ENCODE results near the gene HOXD11.

The HOXD11 gene

DNA sequence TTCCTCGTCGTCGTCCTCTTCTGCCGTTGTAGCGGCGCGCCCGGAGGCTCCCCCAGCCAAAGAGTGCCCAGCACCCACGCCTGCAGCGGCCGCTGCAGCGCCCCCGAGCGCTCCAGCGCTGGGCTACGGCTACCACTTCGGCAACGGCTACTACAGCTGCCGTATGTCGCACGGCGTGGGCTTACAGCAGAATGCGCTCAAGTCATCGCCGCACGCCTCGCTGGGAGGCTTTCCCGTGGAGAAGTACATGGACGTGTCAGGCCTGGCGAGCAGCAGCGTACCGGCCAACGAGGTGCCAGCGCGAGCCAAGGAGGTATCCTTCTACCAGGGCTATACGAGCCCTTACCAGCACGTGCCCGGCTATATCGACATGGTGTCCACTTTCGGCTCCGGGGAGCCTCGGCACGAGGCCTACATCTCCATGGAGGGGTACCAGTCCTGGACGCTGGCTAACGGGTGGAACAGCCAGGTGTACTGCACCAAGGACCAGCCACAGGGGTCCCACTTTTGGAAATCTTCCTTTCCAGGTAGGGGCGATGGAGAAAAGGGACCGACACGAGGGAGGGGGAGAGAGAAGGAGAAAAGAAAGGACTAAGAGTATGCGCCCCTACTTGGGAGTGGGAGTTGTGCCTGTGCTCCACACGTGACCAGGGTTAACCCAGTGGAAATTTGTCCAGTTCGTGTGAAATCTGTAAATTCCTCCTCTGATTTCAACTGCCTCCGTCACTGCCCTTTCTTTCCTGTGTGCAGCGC, 13.8 kb upstream of the HOXD11 start:
- no peak for DNase-seq (ENCODE audit: low read depth in 4 of 4, low spot score in 1 of 4)

DNA sequence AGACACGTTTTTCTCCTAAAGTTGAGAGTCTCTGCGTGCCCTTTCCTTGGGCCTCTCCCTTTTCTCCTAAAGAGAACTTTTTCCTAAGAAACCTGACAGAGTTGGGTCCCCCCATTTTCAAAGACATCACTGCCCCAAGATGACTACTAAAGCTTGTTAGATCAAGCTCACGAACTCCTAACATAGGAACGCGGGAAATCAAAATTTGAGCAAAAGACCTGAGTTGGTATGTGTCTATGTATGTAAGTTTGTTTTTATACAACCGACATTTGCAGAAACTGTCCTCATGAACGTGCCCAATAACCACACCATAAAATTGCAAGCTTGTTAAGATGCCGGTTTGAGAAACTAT, 13.2 kb upstream of the HOXD11 start:
- no peak for DNase-seq (ENCODE audit: low read depth in 4 of 4, low spot score in 1 of 4)

DNA sequence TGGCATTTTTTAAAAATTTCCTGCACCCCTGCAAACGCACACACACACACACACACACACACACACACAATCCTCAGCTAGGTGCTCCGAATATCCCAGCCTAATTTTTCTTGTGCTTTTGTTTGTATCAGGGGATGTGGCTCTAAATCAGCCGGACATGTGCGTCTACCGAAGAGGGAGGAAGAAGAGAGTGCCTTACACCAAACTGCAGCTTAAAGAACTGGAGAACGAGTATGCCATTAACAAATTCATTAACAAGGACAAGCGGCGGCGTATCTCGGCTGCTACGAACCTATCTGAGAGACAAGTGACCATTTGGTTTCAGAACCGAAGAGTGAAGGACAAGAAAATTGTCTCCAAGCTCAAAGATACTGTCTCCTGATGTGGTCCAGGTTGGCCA, 12.7 kb upstream of the HOXD11 start:
- no peak for DNase-seq (ENCODE audit: low read depth in 4 of 4, low spot score in 1 of 4)

DNA sequence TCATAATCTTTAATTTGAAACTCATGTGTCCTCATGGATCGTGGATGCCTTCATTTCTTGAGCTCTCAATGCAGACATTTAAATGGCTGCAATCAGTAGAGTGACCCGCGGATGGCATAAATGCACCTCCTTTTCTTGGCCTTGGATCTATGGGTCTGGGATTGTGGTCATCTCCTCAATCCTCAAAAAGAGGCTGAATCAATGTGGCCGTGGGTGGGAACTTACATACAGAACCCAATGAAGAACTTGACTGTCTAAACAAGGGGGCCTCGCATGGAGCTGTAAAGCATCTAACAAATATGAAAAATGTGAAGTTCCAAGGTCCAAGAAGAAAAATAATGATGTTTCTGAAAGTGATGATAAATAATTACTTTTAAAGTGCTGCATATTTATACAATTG, 11.7 kb upstream of the HOXD11 start:
- DNase-seq (ENCODE audit: low read depth in 4 of 4, low spot score in 1 of 4): no peak

DNA sequence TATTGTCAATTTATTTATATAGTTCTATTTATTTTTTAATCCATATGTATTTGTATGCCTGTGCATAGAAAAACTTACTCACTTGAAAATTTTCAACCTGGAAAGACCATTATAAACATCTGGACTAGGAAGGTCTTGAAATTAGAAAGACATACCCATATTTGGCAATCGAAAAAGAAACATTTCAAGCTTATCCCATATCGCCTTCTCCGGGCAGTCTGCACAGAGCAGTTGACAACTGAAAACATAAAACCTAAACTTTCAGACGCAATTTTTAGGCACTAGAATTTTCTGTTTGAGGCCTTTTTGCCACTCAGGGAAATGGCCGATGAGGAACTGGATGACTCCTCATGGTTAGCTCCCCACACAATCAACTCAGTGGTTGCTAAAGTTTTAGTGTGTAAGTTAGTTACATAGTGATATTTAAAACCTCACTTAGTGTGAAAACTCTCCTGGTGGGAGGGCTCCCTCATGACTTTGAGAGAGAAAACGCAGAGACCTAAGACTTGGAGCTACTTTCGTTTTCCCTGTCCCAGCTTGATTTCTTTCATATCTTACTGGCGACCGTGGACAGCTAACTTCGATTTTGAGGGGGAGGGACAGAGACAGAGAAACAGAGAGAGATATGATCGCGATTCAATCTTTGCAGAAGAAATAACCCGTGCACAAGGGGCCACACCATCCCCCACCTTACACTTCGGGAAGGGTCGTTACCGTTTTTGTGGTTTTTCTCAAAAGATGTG, 10.7 kb upstream of the HOXD11 start:
- DNase-seq (ENCODE audit: low read depth in 4 of 4, low spot score in 1 of 4): no peak

DNA sequence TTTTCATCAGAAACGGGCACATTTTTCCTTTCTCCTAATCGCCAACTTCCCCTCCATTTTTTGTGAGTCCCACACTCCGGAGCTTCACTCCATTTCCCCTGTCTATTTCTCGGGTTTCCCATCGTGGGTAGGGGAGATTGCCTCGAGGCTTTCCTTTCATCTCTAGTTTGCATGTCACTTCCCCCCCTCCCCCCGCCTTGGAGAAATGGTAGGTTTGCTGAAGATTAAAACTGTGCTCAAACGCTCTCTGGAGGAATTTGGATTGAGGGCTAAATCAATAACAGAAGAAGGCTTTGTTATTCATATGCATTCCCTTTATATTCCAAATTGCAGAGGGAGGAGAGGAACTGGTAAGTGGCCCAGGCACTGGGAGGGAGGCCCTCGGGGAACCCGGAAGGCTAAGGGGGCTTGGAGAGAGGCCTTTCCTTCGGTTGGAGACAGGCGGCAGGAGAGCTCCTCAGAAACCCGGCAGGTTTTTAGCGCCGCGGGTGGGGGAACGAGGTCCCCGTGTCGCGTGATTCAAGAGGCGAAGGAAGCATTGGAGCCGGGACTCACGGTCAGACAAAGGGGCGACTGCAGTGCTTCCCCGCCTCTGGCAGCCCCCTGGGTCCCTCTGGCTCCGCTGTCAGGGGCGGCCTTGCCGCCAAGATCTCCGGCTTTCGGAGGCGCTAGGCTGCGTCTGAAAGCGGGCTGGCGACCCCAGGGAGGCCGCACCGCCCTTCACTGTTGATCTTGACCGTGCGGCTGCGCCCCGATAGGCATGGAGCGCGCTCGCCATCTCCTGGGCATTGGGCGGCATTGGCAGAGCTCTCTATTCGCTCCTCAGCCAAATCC, 9.9 kb upstream of the HOXD11 start:
- peak in 3 of 4 experiments; percentile 25 to 37 (median 35) for DNase-seq (ENCODE audit: low read depth in 4 of 4, low spot score in 1 of 4)

DNA sequence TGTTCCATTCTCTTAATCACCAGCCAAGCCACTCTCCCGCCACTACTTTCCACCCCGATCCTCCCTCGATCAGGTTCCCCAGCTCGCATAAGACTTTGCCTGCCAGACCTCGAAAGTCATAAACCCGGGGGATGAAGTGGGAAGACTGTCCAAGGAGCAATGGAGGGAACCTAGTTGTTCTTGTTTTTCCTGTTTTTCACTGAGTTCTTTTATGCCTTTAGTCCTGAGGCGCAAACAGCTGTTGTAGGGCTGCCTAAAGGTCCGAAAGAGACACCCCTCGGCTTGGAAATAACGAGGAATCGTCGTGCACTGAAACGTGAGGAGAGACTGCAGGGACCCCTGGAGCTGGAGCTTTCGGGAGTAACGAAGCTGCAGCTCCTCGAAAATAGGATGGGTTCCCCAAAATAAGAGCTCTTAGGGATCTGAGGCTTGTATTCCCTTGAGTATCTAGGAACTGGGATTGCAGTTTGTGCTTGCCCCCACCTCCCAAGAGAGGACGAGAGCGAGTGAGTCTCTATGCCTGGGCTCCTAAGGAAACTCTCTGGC, 9.2 kb upstream of the HOXD11 start:
- DNase-seq (ENCODE audit: low read depth in 4 of 4, low spot score in 1 of 4): no peak

DNA sequence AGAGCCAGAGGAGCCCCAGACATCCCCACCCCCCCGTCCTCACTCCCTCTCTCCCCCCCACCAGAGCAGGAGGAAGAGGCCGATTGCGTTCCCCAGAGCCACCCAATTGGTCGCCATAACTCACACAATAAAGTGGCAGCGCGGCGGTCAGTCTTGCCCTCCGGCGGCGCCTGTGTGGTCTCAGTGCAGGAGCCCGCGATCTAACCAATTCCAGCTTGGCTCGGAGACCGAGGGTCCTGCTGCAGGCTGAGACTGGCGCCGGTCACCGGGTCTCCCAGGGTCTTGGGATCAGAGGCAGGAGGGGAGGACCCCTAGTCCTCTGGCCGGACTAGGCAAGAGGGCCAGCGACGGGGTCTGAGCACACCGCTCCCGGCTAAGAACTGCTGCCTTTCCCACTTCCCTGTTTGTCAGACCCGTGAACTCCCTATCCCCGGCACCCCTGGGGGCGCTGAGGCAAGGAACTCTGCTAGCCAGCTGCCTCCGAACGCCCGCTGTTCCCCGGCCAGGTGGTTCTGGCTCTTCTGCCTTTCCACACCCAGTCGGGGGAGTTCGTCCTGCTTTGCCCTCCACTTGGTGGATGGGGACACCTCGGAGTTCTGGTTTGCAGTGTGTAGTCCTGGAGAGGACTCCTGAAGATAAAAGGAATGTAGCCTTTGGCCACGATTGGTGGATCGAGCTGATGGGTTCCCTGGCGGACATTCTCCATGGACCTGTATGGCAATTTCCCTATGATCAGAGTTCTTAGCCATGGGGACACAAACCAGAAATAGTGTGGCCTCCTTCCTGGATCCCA, 8.5 kb upstream of the HOXD11 start:
- no peak for DNase-seq (ENCODE audit: low read depth in 4 of 4, low spot score in 1 of 4)

DNA sequence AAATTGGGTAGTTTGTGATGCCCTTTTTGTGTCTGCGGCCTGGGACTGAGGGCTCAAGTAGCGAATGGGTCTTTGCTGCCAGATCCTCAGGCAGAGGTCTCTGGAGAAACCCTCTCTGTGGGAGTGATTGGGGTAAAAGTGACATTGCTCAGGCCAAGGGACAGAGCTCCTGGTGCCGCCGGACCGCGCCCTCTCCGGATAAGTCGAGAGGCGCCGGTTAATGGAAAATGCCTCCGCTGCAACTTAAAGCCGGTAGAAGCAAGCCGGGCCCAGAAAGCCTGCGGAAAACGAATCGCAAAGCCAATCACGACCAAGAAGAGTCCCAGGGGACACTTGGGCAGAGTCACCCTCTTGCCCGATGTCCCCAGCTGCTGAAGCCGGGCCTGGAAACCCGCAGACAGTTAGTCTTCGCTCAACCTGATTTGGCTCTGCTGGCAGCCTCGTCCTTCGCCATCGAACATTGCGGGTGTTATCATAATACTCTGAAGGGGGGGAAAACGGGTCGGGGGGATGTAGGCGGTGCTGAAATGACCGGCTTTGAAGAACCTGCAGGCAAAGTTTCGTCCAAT, 7.8 kb upstream of the HOXD11 start:
- no peak for DNase-seq (ENCODE audit: low read depth in 4 of 4, low spot score in 1 of 4)

DNA sequence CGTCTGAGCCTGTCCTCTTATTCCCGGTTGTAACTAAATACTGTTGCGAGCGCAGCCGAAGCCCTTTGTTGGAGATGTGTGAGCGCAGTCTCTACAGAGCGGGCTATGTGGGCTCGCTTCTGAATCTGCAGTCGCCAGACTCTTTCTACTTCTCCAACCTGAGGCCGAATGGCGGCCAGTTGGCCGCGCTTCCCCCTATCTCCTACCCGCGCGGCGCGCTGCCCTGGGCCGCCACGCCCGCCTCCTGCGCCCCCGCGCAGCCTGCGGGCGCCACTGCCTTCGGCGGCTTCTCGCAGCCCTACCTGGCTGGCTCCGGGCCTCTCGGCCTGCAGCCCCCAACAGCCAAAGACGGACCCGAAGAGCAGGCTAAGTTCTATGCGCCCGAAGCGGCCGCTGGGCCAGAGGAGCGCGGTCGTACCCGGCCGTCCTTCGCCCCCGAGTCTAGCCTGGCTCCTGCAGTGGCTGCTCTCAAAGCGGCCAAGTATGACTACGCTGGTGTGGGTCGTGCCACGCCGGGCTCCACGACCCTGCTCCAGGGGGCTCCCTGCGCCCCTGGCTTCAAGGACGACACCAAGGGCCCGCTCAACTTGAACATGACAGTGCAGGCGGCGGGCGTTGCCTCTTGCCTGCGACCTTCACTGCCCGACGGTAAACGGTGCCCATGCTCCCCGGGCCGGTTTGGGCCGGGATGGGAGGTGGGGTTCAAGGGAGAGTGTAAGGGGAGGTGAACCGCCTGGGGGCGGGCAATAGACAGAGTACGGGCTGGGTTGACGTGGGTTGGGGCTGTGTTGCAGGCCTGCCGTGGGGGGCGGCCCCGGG, 7.1 kb upstream of the HOXD11 start, which contains the start of gene HOXD12:
Gene HOXD12 (plus strand): TSS at position 68 of the 819 bp plus-strand sequence. CDS start 7 bp downstream, at position 75.
- no peak for DNase-seq (ENCODE audit: low read depth in 4 of 4, low spot score in 1 of 4)

DNA sequence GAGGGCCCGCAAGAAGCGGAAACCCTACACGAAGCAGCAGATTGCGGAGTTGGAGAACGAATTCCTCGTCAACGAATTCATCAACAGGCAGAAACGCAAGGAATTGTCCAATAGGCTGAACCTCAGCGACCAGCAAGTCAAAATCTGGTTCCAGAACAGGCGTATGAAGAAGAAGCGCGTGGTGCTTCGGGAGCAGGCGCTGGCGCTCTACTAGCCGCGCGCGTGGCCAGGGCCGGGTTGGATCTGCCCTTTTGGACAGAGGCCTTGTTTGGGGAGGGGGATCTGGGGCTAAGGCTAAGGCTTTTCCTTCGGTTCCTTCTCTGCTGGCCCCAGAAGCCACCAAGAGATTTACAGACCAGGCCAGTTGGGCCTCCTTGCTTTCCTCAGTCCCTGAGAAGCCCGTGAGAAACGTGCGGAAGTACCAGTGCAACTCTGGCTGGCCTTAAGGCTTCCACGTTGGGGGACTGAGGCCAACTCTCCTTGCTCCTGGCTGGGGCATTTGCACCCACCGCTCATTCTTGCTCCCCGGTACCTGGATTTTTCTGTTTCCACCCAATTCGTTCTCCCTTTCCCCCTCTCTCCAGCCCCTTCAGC, 6.4 kb upstream of the HOXD11 start:
- DNase-seq (ENCODE audit: low read depth in 4 of 4, low spot score in 1 of 4): no peak

DNA sequence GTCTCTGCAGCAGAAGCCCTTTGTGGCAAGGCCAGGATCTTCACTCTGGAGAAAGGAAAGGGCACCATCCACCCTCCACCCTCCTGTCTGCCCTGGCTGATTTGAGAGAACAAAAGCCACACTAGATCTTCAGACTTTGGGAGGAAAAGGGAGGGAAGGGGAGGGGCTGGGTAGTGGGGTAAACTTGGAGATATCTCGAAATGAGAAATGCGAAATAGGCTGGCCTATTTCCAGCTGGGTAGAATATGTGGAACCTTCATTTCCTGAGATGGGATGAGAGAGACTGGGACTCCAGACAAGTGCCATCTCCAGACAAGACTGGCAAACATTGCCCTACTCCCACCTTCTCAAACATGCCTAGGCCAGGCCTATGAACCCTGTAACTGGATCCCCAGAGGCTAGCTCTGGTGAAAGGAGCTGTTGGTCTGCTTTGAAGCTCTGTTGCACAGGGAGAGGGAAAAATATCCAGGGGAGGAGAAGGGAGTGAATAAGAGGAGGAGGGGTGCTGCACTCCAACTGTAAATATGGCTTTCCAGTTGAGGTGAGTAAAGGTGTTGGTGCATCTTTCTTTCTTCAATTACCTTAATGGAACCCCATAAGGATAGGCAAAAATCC, 5.8 kb upstream of the HOXD11 start:
- no peak for DNase-seq (ENCODE audit: low read depth in 4 of 4, low spot score in 1 of 4)

DNA sequence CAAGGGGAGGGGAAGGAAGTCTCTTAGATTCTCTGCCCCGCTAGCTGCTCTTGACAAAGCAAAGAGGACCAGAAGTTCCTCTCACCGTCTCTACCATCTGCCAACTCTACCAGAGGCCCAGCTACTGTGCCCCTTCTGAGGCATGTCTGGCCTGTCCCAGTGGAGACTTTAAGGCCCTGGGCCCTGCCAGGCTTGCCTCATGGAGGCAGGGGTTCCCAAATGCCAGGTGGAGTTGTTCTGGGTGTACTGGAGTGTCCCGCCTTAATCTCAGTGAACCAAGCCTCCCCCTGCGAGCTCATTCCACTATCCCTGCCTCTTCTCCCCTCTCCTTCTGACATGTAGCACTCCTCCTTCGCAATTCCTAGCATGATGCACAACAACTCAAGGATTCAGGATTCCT, 5.2 kb upstream of the HOXD11 start:
- DNase-seq (ENCODE audit: low read depth in 4 of 4, low spot score in 1 of 4): no peak

DNA sequence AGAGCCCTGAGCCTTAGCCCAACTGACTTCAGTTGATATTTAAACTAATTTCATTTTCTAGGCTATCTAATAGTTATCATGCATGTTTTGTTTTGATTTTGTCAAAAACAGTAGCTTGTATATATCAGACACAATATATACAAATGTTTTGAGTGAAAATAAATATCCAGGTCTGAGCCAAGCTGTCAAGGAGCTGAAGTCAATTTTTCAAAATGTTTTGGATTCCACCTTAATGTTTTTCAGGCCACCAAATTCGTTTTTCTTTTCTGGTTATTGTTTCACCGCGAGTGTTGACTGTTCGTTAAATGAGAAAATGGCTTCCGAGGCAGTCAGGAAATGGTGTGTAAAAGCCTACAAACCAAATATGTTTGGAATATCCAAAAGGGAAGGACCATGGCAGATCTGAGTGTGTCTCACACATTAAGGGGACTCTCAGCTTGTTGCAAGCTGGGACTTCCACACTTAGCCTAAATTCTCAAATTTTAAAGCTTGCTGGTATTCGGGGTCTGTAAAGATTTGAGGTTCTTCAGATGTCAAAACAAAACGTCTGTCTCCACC, 4.7 kb upstream of the HOXD11 start:
- DNase-seq (ENCODE audit: low read depth in 4 of 4, low spot score in 1 of 4): no peak

DNA sequence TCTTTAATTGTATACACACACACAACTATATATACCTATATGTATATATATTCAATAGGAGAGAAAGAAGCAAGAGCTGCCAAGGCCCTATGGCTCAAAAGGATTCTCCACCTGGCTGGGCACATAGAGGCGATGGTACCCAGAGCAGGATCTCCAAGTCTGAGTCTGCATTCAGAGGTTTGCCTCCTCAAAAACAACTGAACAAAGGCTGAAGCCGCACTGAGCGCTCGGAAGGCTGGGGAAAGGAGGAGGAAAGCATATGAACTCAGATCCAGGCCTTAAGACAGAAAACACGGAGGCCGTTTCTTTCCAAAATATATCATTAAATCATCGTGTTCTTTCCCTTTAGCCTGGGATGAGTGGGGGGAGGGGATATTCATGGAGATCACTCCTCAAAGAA, 3.9 kb upstream of the HOXD11 start:
- no peak for DNase-seq (ENCODE audit: low read depth in 4 of 4, low spot score in 1 of 4)

DNA sequence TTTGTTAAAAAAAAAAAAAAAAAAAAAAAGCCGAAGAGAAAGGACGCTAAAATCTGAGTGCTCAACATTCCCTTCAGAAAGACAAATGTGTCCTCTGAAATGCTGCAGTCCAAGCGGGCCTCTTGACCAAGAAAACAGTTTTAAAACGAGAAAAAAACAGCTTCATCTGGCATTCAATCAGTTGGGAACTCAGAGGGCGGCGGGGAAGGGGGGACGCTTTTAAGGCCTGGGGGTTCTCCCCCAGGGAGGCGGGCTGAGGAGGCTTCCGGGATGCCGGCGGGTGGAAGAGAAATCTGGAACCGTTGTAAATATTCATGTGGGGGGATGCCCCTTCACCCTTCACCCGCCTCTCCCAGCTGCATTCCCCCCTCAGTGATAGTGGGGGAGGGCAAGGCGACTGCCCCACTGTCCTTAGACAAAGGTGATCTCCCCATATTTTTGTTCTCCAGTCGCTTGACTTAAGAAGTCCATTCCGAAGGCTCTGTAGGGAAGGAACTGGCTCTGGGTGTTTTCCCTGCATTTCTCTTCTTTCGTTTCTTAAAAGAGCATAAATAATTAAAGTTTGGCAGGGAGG, 3.3 kb upstream of the HOXD11 start:
- DNase-seq (ENCODE audit: low read depth in 4 of 4, low spot score in 1 of 4): no peak

DNA sequence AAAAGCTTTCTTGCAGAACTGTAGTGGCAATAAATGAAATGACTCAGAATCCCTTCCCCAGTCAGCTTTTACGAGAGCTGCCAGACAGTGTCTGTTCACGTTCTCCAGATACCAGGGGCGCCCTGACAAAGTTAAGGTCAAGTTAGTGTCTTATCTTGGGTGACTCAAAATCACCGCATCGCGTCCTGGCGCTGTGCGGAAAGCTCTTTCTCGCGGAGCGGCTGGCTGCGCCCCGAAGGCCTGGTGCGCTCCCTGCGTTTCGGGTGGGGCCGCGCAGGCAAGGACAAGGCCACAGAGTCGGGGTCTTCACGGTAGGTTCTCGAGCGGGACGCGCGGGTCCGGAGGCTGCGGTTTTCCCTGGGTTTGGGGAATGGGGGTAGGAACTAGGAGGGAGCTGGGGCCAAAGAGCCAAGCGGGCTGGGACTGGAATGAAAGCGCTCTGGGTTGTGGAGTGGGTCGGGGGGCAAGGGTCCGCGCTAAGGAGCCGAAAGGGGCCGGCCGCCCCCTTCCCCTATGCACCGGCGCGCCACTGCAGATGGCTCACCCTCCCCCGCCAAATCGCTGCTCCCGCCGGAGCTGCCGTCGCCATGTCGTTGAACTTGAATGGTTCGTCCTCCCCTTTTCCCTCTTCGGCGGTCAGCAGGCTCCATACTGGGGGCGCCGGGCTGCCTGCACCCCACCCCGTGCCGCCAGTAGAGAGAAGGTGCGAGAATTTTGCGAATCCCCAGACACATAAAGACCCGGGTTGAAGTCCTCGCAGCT, 2.6 kb upstream of the HOXD11 start:
- DNase-seq (ENCODE audit: low read depth in 4 of 4, low spot score in 1 of 4): no peak

Data from stimulated activated CD4-positive, alpha-beta T cell treated with anti-CD3 and anti-CD28 coated beads, Interleukin-1b, Interleukin-23, amount 100 ng/mL, for 24 hours (primary cell).